OCI-LY3 (cell line): ENCODE results near the gene ABCF1.

Source experiments
- CTCF ChIP-seq: fragments of 200-600, 300-600 bp; sonication (generic); IDR thresholded peaks from 2 replicates; pipeline ENCODE4 v1.5.1; 2014; ENCODE audit warnings: antibody characterized with exemption, low read length, low read depth
- EZH2phosphoT487 ChIP-seq: fragments of 200-600 bp; shearing (Covaris generic); IDR thresholded peaks from 2 replicates; pipeline ENCODE4 v1.6.1; 2018; ENCODE audit warnings: antibody characterized with exemption, mixed run types, low read depth

GRCh38 chr6:30601815-30602641 is 30.8 kb downstream of the ABCF1 start:
- TF ChIP-seq CTCF (no peak), EZH2phosphoT487 (no peak)
